ENCODE measurements around the gene DHRS3.
"Not testable (repeated sequence)": the region's sequence is repeated elsewhere in the genome, so short reads cannot be mapped to it uniquely, and the experiment has no call there.

DHRS3 gene

DNA sequence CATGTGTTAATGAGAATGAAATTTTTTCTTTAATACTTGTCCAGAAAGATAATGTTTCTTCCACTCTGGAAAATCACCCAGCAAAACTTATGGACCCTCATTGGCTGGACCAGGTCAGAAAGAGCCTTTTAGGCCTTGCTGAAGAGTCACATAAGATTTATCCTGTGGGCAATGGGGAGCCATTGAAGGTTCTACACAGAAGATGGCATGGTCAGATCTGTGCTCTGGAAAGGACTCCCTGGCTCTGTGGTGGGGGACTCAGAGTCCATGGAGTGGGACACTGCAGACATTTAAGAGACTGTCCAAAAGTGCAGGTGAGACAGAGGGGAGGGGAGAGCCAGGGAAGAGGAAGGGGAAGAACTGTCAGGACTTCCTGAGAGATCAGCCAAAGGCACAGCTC, 66.4 kb downstream of the DHRS3 start:
- DNase-seq, result no peak

DNA sequence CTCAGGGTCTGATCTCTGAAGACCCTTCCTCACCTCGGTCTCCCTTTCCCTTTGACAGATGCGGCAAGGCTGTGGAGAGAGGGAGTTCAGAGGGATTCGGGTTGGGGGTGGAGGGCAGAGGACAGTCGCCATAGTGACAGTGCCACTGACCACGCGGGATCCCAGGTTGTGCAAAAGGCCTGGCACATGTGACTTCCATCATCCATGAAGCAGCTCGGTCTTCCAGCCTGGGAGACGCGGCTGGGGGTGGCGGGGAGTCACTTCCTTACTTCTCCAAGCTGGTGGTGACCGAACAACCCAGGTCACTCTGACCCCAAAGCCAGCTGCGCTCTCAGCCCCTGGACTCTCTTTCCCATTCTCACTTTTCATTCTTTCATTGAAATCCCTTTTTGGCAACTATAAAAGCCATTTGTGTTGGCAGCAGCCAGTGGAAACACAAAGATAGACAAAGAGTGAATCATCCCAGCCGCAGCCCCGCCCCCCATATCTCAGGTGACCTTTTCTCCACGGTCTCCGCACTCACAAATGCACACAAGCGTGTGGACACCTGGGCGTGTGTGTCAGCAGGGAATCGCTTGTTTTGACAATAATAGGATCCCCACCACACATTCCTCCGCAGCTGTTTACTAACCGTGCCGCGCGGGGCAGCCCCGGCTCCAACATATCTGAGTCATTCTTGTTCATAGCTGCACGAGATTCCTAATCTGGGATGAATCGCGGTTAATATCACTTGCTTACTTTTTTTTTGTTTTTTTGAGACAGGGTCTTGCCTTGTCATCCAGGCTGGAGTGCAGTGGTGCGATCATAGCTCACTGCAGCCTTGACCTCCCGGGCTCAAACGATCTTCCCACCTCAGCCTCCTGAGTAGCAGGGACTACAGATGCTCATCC, 68.3 kb downstream of the DHRS3 start:
- DNase-seq, result no peak

DNA sequence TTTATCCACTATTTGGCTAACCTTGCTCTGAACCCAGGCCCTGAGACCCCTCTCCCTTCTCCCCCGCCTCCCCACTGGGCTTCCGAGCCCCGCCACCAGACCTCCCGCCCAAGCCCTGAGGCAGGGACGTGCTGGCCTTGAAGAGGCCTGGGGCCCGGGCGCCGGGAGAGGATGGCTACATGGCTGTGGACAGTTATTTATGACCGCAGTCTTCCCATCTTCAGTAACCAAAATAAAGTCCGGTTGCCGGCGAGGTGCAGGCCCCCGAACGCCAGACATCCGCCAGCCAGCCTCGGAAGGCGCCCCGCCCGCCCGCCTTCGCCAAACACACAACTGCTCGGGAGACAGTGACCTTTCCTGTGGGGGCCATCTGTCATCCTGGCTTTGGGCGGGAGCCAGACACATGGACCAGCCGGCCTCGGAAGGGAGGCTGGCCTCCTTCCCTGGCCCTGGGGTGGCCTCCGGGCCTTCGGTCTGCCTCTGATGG, 69.0 kb downstream of the DHRS3 start:
- no peak for DNase-seq

DNA sequence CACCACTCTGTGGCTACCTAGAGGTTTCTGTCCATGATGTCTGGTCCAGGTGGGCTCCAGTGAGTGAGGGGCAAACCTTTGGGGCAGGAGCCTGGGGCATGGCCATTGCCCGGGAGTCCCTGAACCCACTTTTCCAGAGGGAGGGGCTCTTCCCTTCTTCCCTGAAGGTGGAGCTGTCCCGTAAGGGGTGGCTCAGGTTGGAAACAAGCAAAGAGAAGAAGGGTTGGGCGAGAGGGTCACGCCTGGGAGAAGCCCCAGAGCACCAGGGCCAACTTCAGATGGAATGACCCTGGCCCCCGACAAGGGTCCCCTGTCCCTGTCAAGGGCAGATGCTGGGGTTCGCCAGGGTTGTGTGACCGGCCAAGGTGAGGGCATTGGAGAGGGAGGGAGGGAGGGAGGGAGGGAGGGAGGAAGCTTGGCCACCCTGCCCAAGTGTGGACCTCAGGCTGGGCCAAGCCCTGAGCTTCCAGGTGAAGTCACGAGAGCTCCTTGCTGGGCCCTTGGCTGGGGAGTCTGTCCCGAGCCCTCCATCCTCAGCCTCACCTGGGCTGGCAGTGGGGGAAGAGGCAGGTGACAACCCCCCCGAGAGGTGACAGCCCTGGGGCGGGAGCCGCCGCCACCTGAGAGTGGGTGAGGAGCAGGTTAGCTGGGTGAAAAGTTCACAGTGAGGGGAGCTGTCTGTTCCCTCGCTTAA, 69.6 kb downstream of the DHRS3 start:
- no peak for DNase-seq

DNA sequence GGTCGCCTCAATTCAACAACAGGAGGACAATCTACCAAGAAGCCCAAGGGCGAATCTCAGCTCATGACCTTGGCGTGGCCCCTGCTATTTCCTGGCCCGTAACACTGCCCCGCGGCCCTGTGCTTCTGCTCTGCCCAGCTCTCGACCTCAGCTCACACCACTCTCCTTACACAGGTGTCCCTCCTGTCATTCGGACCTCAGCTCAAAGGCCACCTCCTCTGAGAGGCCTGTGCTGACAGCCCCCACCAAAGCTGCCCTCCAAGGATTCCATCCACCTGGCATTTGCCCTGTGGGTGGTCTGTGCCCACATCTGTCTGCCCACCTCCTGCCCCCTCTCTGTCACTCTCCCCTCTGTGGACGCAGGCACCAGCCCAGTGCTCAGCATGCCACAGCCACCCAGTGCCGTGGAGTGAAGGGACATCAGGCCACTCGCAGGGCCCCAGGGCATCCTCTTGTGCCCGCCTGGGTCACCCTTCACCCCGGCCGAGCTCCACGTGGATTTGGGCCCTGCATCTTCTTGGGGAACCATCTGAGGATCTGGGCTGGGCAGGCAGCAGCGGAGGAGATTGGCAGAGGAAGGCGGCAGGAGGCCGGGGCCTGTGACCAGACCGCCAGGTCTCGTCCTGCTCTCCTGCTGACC, 70.3 kb downstream of the DHRS3 start:
- no peak for DNase-seq

DNA sequence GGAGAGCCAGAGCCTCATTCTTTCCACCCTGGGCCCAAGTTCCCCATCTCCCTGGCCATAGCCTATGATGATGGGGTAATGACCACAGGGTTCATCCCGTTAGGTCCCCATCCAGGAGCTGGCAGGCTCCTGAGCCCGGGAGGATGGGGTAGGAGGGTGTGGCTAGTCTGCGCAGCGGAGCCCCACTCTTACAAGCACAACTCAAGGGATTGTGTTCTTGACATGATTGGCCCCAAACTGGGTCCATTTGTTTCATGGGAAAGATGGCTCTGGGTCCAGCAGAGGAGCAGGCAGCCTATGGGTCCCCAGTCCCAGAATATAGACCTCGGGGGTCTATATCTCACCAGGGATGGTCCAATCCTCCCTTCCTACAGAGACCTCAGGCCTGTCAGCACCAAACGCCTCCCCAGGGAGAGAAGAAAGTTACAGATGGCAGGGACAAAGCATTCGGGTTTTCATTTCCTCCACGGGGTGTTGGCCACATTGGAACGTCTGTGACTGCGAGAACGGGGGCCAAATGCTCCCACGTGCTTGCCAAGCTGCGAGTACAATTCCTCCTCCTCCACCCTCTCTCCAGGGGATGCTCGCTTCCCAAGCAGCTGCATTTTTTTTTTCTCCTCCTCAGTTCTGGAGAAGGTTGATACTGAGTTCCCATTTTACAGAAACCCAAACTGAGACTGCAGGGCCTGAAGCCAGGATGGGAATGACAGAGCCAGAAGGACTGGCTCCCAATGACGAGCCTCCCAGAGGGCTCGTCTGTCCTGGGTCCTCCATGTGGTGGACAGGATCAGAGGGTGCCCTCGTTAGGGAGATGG, 71.0 kb downstream of the DHRS3 start:
- no peak for DNase-seq

DNA sequence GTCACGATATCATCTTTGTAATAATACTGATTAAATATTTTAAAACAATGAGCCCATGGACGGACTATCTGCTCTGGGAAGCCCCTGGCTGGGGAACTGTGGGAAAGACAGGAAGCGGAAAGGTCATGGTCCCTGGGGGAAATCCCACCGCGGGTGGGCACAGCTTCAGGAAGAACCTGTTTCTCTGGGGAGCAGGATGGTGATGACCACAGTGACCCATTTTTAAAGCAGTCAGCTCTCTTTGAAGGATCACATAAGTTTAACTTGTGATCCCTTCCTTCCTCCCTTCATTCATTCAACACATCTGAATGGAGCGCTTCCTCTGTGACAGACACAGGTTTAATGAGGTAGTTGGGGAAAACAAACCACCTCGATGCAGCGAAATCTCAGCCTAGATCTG, 73.0 kb downstream of the DHRS3 start:
- no peak for DNase-seq

DNA sequence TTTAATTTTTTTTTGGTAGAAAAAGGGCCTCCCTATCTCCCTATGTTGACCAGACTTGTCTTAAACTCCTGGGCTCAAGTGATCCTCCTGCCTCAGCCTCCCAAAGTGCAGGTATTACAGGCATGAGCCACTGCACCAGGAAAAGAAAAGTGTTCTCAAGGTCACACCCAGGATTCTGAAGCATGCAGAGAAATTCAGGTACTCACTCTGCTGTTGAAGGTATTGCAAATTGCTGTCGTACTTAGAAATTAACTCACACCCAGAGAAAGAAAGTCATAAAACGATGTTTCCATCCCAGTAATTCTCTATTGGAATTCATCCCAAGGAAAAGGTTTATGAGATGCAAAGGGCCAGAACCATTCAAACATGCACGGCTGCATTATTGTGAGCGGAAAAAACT, 73.7 kb downstream of the DHRS3 start:
- no peak for DNase-seq

DNA sequence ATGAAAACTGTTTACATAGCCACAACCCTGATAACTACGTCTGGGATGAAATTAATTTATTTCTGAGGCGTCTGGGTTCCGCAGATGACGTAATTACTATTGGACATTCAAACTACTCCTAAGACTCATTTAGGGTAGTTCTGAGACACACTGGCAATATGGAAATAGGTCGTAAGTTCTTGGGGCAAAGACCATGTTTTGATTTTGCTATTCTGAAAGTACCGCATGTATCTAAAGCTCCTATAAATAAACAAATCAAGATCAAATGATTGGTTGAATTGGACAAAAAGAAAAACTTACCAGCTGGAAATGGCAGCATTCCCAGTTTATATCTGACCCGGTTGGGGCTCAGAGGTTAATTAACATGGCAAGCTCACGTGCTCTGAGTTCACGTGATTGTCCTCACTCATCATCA, 74.3 kb downstream of the DHRS3 start:
- DNase-seq, result no peak

DNA sequence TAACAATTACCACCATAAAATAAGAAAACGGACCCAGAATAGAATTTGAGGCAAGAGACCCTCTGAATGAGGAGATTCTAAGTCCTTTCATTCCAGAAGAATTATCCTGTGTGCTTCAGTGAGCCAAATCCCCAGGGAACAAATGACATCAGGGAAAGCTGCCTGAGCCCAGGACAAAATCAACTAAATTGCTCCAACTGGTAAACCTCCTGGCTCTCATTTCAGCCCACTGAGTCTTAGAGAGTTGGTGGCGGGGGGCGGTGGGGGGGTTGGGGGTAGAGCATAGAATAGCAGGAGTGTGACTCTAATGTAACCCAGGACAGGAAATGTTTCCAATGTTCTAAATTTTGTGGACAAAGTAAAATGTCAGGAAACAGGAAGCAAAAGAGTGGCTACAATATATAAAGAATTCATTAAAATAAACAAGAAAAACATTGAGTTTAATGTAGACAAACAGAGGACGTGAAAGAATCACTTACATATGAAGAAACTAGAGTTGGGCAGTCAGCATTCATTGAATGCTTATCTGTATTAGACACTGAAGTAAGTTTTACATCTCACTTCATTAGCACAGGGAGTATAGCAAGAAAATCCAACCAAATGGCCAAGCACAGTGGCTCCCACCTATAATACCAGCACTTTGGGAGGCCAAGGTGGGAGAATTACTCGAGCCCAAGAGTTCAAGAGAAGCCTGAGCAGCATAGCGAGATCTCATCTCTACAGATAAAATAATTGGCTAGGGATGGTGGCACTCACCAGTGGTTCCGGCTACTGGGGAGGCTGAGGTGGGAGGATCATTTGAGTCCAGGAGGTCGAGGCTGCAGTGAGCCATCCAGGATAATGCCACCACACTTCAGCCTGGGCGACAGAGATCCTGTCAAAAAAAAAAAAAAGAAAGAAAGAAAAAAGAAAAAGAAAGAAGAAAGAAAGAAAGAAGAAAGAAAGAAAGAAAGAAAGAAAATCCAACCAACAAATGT, 75.1 kb downstream of the DHRS3 start:
- DNase-seq, result no peak

DNA sequence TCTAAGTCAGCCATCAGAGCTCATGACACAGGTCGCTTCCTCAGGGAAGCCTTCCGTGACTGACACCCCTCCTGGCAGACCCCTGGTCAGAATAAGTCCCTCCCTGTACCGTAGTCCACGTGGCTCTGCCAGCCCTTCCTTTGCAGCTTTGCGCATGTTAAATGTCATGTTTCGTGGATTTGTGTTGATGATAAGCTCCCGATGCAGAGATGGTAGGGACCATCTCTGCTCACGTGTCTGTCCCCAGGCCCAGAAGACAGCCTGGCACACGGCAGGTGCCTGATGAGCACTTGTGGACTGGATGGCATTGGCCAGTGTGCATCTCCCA, 75.9 kb downstream of the DHRS3 start:
- no peak for DNase-seq

DNA sequence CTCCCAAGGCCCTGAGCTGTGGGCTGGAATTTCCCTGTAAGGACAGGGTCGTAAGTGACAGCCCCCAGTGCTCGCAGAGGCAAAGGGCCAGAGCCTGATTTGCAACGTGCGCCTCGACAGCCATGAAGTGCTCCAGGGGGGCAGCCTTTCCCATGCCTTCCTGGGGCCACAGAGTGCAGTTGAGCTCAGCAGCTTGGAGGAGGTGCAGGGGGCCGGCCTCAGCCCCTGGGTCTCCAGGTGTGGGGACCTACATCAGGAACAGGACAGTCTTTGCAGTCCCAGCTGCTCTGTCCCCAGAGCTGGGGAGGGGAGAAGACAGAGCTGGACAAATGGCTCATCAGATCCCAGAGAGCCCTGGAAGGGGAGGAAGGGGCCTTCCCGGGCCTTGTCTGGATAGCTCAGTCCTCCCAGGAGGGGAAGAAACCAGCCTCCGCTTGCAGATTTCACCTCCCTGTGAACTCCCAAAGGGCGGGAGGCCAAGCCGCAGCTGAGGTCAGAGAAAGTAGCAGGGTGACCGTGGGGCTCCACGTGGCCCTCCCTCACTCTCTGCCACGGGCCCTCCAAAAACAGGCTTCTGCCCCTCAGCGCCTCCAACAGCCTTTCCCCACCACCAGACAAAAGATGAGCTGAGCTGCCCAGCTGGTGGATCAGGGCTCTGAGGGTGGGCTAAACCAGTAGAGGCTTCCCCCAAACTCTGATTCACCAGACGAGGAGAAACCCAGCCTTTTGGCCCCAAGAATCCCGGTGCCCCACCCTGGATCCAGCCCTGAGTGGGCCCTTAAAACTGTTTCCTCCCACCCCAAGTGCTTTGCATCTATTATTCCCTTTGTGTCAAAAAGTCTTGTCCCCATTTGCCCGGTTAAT, 76.5 kb downstream of the DHRS3 start:
- no peak for DNase-seq

DNA sequence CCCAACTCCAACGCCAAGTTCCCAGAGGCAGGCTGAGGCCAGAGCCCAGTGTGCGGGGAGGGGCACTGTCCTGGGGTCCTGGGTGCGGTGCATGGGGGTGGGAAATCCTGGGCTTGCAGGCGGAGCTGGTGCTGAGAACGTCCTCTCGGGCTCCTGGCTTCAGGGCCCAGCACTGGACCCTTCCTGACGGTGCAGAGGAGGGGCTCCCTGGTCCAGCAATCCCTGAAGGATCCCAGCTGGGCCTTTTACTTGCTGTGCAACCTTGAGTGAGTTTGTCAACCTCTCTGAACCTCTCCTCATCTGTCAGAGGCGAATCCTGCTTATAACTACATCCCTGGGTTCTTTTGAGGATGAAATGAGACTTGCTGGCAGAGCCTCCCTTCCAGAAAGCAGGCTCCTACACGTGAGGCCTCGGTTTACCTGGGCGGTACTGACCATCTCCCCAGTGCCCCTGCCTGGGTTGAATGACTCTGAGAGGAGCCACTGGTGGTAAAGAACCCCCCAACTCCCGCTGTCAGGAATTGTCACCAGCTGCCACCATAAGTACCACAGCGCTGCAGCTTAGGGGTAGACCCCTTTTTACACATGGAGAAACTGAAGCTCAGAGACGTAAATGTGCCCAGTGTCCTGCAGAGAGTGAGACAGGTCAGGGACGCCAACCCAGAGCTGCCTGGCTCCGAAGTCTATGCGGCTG, 77.3 kb downstream of the DHRS3 start:
- DNase-seq, result no peak

DNA sequence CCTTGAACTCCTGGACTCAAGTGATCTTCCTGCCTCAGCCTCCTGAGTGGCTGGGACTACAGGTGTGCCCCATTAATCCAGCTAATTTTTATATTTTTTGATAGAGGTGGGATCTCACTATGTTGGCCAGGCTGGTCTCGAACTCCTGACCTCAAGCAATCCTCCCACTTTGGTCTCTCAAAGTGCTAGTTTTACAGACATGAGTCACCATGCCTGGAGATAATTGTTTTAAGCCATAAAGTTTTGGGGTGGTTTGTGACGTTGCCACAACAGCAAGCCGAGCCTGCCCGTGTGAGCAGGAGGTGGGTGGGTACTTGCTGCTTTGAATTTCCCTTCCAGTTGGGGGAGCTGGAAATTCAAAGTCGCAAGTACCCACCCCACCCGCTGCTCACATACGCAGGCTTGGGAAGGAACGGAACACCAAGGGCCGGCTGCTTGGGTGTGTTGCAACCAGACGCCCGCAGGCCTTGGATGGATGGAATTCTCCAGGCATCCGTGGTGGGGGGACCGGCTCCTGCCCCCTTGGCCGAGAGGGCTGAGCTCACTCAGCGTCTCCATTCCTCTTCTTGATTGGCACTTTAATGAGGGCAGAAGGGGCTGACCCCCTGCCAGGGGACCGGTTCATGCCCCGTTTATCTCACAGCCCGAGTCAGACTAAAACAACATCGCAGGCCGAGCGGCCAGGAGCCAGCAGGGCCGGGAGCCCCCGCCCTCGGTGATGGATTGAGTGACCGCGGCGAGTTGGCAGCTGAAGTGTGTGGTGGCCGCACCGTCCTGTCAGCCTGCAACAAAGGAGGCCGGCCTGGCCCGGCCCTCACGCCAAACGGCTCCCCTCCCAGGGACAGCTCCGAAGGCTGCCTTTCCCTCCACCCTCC, 78.1 kb downstream of the DHRS3 start:
- no peak for DNase-seq

DNA sequence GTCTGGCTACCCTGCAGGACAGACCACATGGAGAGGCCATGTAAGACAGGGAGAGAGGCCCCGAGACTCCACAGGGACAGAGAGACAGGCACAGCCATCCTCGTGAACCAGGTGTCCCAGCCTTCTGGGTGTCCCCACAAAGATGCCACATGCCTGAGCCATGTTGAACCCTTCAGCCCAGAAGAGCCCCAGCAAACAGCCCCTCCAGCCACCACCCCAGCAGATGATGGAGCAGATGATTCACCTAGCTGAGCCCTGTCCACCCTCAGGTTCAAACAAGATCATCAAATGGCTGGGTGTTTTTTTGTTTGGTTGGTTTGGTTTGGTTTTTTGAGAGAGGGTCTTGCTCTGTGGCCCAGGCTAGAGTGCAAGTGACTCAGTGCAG, 78.7 kb downstream of the DHRS3 start:
- DNase-seq, result no peak

DNA sequence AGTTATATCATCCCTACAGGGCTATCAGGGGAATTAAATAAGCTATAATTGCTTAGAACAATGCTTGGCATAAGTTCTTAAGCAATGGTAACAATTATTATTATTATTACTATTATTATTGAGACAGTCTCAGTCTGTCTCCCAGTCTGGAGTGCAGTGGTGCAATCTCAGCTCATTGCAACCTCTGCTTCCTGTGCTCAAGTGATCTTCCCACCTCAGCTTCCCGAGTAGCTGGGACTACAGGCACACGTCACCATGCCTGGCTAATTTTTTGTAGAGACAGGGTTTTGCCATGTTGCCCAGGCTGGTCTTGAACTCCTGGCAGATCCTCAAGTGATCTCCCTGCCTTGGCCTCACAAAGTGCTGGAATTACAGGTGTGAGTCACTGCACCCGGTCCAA, 79.5 kb downstream of the DHRS3 start:
- not testable (repeated sequence) for DNase-seq

DNA sequence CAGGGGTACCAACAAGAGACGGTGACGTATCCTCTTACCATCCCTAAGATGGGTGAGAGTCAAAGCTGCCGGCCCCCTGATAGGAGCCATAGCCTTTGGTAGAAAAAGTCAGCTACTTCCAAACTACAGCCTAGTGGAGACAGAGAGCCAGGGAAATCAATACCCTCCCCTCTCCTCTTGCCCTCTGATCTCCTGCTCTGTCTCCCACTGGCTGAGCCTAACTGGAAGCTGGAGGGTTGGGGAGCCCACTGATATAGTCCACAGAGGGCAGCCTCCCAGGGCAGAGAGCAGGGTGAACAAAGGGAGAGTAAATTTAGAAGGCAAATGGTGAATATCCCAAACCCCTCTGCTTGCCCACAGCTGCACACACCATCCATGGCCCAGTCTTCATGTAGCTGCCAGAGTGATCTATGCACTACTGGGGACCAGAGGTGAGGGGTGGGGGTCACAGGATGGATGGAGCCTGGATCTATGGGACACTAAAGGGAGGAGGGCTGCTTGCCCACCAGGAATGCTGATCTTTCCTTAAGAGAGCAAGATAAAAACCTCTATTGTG, 80.0 kb downstream of the DHRS3 start:
- DNase-seq, result no peak

DNA sequence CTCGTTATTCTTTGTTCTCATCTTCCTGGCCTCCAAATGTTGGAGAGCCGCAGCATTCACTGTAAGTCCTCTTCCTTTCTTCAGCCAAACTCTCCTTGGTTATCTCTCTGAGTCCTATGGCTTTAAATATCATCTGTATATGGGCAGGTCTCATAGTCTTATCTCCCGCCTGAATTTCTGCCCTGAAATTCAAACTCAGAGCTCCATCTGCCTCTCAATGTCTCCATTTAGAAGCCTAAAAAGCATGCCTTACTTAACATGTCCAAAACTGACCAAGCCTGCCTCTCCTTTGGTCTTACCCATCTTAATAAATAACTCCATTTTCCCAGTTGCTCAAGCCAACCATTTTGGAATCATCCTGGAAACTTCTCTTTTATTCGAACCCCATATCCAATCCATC, 80.7 kb downstream of the DHRS3 start:
- DNase-seq, result no peak
